Mesothelial cell of epicardium (in vitro differentiated cells): ENCODE results near the gene INAFM1. TPM values are rescaled to one million over a fixed set of nuclear protein-coding genes. Genes with fewer than 3 reads are reported as not detected.

Experiments
- DNase-seq, 2 experiments: peaks; one replicate each; pipeline ENCODE4 v3.0.0; 2021; ENCODE audit warnings: low spot score in 2 of 2; ENCODE audit not compliant: unreplicated experiment in 2 of 2
- H3K27ac Mint-ChIP-seq: 2 replicates; pipeline ENCODE4 v1.8.0; 2021; ENCODE audit warnings: mixed read lengths
- H3K27me3 Mint-ChIP-seq: 2 replicates; pipeline ENCODE4 v1.8.0; 2021; ENCODE audit warnings: low read depth, mixed read lengths
- H3K36me3 Mint-ChIP-seq: 2 replicates; pipeline ENCODE4 v1.8.0; 2021; ENCODE audit warnings: mixed read lengths
- H3K4me1 Mint-ChIP-seq: 2 replicates; pipeline ENCODE4 v1.8.0; 2021; ENCODE audit warnings: mixed read lengths
- H3K4me3 Mint-ChIP-seq: 2 replicates; pipeline ENCODE4 v1.8.0; 2021; ENCODE audit warnings: mild to moderate bottlenecking, moderate library complexity, mixed read lengths
- H3K9me3 Mint-ChIP-seq: 2 replicates; pipeline ENCODE4 v1.8.0; 2021; ENCODE audit warnings: mixed read lengths
- total RNA-seq: library from RNA; stranded (reverse); gene quantifications from 3 replicates; pipeline ENCODE4 v1.2.1, GENCODE V29; 2021
- TF ChIP-seq, protein P1 (sequence below): fragments of 200-600 bp; sonication (generic); IDR thresholded peaks from one replicate; pipeline ENCODE4 v1.5.0; 2021; ENCODE audit warnings: antibody characterized with exemption; ENCODE audit not compliant: unreplicated experiment

INAFM1 gene
- total RNA-seq, 1 donor from 2014 or later, result 25.1 TPM

DNA sequence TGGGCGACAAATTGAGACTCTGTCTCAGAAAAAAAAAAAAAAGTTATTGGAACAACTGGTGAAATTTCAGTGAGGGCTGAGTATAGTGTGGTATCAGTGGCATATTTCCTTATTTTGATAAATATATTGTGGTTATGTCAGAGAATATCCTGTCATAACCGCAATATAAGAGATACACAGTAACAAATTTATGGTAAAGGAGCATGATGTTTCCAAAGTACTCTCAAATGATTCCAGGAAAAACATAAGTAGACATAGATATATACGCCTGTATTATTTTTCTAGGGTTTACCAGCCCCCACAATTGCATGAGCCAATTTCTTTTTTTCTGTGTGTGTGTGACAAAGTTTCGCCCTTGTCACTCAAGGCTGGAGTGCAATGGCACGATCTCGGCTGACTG is 29.3 kb downstream of the INAFM1 start:
- H3K36me3 Mint-ChIP-seq, result no peaks in the 10 kb centered on the region
- H3K27ac Mint-ChIP-seq, result no peak overlapping the region
- peaks cover 1% of the 10 kb centered on the region for H3K27me3 Mint-ChIP-seq
- TF ChIP-seq, protein P1, sequence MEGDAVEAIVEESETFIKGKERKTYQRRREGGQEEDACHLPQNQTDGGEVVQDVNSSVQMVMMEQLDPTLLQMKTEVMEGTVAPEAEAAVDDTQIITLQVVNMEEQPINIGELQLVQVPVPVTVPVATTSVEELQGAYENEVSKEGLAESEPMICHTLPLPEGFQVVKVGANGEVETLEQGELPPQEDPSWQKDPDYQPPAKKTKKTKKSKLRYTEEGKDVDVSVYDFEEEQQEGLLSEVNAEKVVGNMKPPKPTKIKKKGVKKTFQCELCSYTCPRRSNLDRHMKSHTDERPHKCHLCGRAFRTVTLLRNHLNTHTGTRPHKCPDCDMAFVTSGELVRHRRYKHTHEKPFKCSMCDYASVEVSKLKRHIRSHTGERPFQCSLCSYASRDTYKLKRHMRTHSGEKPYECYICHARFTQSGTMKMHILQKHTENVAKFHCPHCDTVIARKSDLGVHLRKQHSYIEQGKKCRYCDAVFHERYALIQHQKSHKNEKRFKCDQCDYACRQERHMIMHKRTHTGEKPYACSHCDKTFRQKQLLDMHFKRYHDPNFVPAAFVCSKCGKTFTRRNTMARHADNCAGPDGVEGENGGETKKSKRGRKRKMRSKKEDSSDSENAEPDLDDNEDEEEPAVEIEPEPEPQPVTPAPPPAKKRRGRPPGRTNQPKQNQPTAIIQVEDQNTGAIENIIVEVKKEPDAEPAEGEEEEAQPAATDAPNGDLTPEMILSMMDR, result no peak
- H3K4me1 Mint-ChIP-seq, result peaks cover 5% of the 10 kb centered on the region
- DNase-seq, result no peak
- no peak overlapping the region for H3K4me3 Mint-ChIP-seq
- H3K9me3 Mint-ChIP-seq, result no peaks in the 10 kb centered on the region

DNA sequence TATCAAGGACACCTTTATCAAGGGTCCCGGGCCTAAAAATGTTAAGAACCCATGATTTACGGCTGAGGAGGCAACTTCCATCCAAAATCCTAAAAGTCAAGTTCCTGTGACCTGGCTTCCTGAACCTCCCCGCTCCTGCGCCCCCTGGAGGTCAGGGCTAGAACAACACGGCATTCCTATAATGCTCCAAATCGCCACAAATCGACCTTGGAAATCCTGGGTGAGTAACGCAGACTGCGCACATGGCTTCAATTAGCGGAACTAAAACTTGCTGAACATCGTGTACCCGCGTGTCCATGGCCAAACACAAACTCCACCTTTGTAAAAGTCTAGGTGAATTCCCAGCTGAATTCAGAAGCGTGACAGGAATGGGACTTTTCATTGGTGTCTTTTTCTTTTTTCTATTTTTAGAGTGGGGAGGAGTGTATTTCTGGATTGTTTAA is 30.6 kb downstream of the INAFM1 start:
- H3K27me3 Mint-ChIP-seq, result peaks cover 1% of the 10 kb centered on the region
- no peak overlapping the region for H3K4me3 Mint-ChIP-seq
- H3K36me3 Mint-ChIP-seq, result no peaks in the 10 kb centered on the region
- TF ChIP-seq, protein P1, result peak; percentile 98
- H3K4me1 Mint-ChIP-seq, result peaks cover 6% of the 10 kb centered on the region
- H3K9me3 Mint-ChIP-seq, result no peaks in the 10 kb centered on the region
- no peak overlapping the region for H3K27ac Mint-ChIP-seq
- DNase-seq, result peak; percentile 44 to 79

DNA sequence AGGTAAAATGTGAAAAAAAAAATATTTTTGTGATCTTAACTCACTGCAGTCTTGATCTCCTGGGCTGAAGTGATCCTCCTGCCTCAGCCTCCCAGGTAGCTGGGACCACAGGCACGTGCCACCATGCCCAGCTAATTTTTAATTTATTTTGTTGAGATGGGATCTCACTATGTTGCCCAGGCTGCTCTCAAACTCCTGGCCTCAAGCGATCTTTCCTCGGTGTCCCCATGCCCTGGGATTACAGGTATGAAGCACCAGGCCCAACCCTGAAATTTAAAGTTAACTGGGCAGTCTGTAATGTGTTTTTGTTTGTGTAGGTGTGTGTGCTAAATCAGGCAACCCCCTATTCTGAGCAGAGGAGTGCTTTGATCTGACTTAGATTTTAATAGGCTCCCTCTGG is 31.6 kb downstream of the INAFM1 start:
- Mint-ChIP-seq H3K36me3 (no peaks in the 10 kb centered on the region), H3K4me1 (peaks cover 14% of the 10 kb centered on the region), H3K4me3 (no peak overlapping the region), H3K9me3 (no peaks in the 10 kb centered on the region), H3K27ac (no peak overlapping the region), H3K27me3 (peaks cover 1% of the 10 kb centered on the region)
- TF ChIP-seq, protein P1, result no peak
- no peak for DNase-seq

DNA sequence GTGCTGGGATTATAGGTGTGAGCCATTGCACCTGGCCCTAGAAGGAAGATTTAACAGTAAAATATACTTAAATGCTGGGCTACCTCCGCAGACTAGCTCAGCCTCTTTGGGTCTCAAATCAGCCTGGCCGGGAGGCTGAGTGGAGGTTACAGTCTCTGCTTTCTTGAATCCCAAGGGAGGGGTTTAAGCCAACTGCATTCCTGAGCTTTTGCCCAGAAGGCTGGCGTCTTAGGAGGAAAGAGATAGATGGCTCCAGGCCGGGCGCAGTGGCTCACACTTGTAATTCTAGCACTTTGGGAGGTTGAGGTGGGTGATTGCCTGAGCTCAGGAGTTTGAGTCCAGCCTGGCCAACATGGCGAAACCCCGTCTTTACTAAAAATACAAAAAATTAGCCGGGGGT is 34.4 kb downstream of the INAFM1 start:
- H3K4me1 Mint-ChIP-seq, result peaks cover 14% of the 10 kb centered on the region
- no peak overlapping the region for H3K27ac Mint-ChIP-seq
- H3K4me3 Mint-ChIP-seq, result no peak overlapping the region

DNA sequence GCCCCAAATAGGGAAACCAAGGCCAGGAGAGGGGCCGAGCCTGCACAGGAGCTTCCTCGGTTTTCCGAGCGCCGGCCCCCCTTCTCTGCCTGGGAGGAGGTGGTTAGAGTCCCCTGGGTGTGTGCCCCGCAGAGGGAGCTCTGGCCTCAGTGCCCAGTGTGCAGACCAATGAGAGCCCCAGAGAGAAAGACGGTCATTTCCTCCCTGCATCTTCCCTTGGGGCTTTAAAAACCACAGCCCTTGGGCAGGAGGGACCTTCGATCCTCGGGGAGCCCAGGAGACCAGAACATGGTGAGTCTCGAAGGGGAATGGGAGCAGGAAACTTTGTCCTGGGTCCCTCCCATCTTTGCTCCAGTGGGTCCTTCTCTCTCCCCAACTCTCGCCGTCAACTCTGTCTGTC is 34.9 kb downstream of the INAFM1 start, which contains the start of gene C5AR1:
Gene C5AR1 (plus strand): TSS at position 254 of the 400 bp plus-strand sequence. CDS start 35 bp downstream, at position 289.
- TF ChIP-seq, protein P1, result no peak
- Mint-ChIP-seq H3K4me3 (no peak within 1 kb of the TSS), H3K36me3 (no peaks in the 10 kb centered on the region), H3K9me3 (no peaks in the 10 kb centered on the region), H3K4me1 (peaks cover 14% of the 10 kb centered on the region), H3K27me3 (peaks cover 1% of the 10 kb centered on the region), H3K27ac (peak within 1 kb of the TSS; percentile 59)
- DNase-seq, result no peak

More for the DNA sequence above, 34.4 kb downstream of the INAFM1 start:
- DNase-seq, result no peak
- TF ChIP-seq, protein P1, result no peak
- H3K27me3 Mint-ChIP-seq, result peaks cover 1% of the 10 kb centered on the region
- no peaks in the 10 kb centered on the region for H3K9me3 Mint-ChIP-seq
- no peaks in the 10 kb centered on the region for H3K36me3 Mint-ChIP-seq

DNA sequence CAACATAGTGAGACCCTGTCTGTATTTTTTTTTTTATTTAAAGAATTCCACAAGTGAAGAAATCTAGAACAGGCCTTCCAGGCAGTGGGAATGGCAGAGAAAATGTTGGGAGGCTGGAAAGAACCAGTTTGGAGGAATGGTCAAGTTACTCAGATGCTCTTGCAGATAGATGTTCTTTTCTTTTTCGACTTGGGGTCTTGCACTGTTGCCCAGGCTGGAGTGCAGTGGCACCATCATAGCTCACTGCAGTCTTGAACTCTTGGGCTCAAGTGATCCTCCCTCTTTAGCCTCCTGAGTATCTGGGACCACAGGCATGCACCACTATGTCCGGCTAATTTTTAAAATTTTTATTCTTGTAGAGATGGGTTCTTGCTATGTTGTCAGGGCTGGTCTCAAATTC is 35.6 kb downstream of the INAFM1 start:
- Mint-ChIP-seq H3K9me3 (no peaks in the 10 kb centered on the region), H3K4me1 (peaks cover 12% of the 10 kb centered on the region), H3K36me3 (no peaks in the 10 kb centered on the region), H3K4me3 (no peak overlapping the region), H3K27ac (peak overlapping the region; percentile 59), H3K27me3 (peaks cover 4% of the 10 kb centered on the region)
- no peak for DNase-seq
- TF ChIP-seq, protein P1, result no peak
